WTC11 (cell line): ENCODE data around the gene MTURN. TPM values are rescaled to one million over a fixed set of nuclear protein-coding genes. Genes with fewer than 3 reads are reported as not detected.

ENCODE experiments used
- ATAC-seq: fragments of 200-7000 bp; cut with Tn5 transposase; 2 replicates; pipeline ENCODE4 v1.10.0; 2021; ENCODE audit warnings: mild to moderate bottlenecking, moderate library complexity
- CTCF ChIA-PET: fragments of 300-600 bp; sonication (Branson Sonifier 250); formaldehyde crosslinking; loops from one replicate; lab custom pipeline; 2021; ENCODE audit warnings: antibody characterized with exemption; lab: Charles Lee
- POLR2A ChIA-PET: fragments of 350-600 bp; sonication (Branson Sonifier 250); formaldehyde crosslinking; loops from one replicate; lab custom pipeline; 2021; ENCODE audit warnings: antibody characterized with exemption; lab: Charles Lee
- DNase-seq: peaks from one replicate; pipeline ENCODE4 v3.0.0; 2021; ENCODE audit warnings: low spot score
- H3K27ac Mint-ChIP-seq: 2 replicates; pipeline ENCODE4 v1.8.0; 2021; ENCODE audit warnings: mixed read lengths
- H3K27me3 Mint-ChIP-seq: 2 replicates; pipeline ENCODE4 v1.8.0; 2021; ENCODE audit warnings: low read depth, mild to moderate bottlenecking, moderate library complexity, mixed read lengths
- H3K36me3 Mint-ChIP-seq: 2 replicates; pipeline ENCODE4 v1.8.0; 2021; ENCODE audit warnings: mixed read lengths
- H3K4me1 Mint-ChIP-seq: 2 replicates; pipeline ENCODE4 v1.8.0; 2022; ENCODE audit warnings: mixed read lengths
- H3K4me3 Mint-ChIP-seq: 2 replicates; pipeline ENCODE4 v1.8.0; 2021; ENCODE audit warnings: mild to moderate bottlenecking, moderate library complexity, mixed read lengths
- H3K9me3 Mint-ChIP-seq: 2 replicates; pipeline ENCODE4 v1.8.0; 2021; ENCODE audit warnings: mixed read lengths
- E2F4 ChIP-seq: sonication (generic); formaldehyde crosslinking; IDR thresholded peaks from 2 replicates; pipeline ENCODE4 v1.8.1; 2022; ENCODE audit warnings: low read depth, mild to moderate bottlenecking, moderate library complexity, missing genetic modification reagents, borderline replicate concordance
- ETV6 ChIP-seq: sonication (generic); formaldehyde crosslinking; IDR thresholded peaks from 2 replicates; pipeline ENCODE4 v1.8.1; 2022; ENCODE audit warnings: mild to moderate bottlenecking, missing genetic modification reagents
- HMGA2 ChIP-seq: fragments of 250-450 bp; sonication (Bioruptor Pico); IDR thresholded peaks from 2 replicates; pipeline ENCODE4 v1.4.0; 2021; ENCODE audit warnings: mild to moderate bottlenecking, moderate library complexity
- IRF1 ChIP-seq: sonication (generic); formaldehyde crosslinking; IDR thresholded peaks from 2 replicates; pipeline ENCODE4 v1.8.0; 2023; ENCODE audit warnings: missing genetic modification reagents
- IRF2 ChIP-seq: sonication (generic); formaldehyde crosslinking; IDR thresholded peaks from 2 replicates; pipeline ENCODE4 v1.8.0; 2022; ENCODE audit warnings: low read depth, missing genetic modification reagents, borderline replicate concordance
- MYBL2 ChIP-seq: sonication (generic); formaldehyde crosslinking; IDR thresholded peaks from 2 replicates; pipeline ENCODE4 v1.8.1; 2023; ENCODE audit warnings: mild to moderate bottlenecking, moderate library complexity, missing genetic modification reagents
- NFATC4 ChIP-seq: fragments of 250-450 bp; sonication (Bioruptor Pico); IDR thresholded peaks from 2 replicates; pipeline ENCODE4 v1.9.0; 2021; ENCODE audit warnings: mild to moderate bottlenecking
- NR1H2 ChIP-seq: sonication (generic); formaldehyde crosslinking; IDR thresholded peaks from 2 replicates; pipeline ENCODE4 v1.9.0; 2021; ENCODE audit warnings: mild to moderate bottlenecking, moderate library complexity, missing genetic modification reagents
- NR3C1 ChIP-seq: sonication (generic); formaldehyde crosslinking; conservative IDR thresholded peaks from 2 replicates; pipeline ENCODE4 v1.8.1; 2023; ENCODE audit warnings: low read depth, mild to moderate bottlenecking, missing genetic modification reagents
- PRDM15 ChIP-seq: sonication (generic); formaldehyde crosslinking; IDR thresholded peaks from 2 replicates; pipeline ENCODE4 v1.8.0; 2022; ENCODE audit warnings: missing genetic modification reagents
- RELA ChIP-seq: sonication (generic); formaldehyde crosslinking; IDR thresholded peaks from 2 replicates; pipeline ENCODE4 v1.8.1; 2022; ENCODE audit warnings: missing genetic modification reagents, mild to moderate bottlenecking, borderline replicate concordance
- SMAD3 ChIP-seq: sonication (generic); formaldehyde crosslinking; IDR thresholded peaks from 2 replicates; pipeline ENCODE4 v1.8.0; 2022; ENCODE audit warnings: missing genetic modification reagents, mild to moderate bottlenecking, borderline replicate concordance
- SMAD4 ChIP-seq: sonication (generic); formaldehyde crosslinking; IDR thresholded peaks from 2 replicates; pipeline ENCODE4 v1.8.0; 2022; ENCODE audit warnings: mild to moderate bottlenecking, missing genetic modification reagents
- SOX15 ChIP-seq: fragments of 250-450 bp; sonication (Bioruptor Pico); IDR thresholded peaks from 2 replicates; pipeline ENCODE4 v1.9.0; 2021; ENCODE audit warnings: mild to moderate bottlenecking
- ZBTB21 ChIP-seq: sonication (generic); formaldehyde crosslinking; IDR thresholded peaks from 2 replicates; pipeline ENCODE4 v1.8.1; 2023; ENCODE audit warnings: mild to moderate bottlenecking, missing genetic modification reagents, borderline replicate concordance
- ZNF219 ChIP-seq: sonication (generic); formaldehyde crosslinking; IDR thresholded peaks from 2 replicates; pipeline ENCODE4 v1.8.0; 2023; ENCODE audit warnings: missing genetic modification reagents, mild to moderate bottlenecking, borderline replicate concordance
- ZNF263 ChIP-seq: sonication (generic); formaldehyde crosslinking; IDR thresholded peaks from 2 replicates; pipeline ENCODE4 v1.8.1; 2022; ENCODE audit warnings: low read depth, mild to moderate bottlenecking, moderate library complexity, missing genetic modification reagents
- ZNF317 ChIP-seq: sonication (generic); formaldehyde crosslinking; IDR thresholded peaks from 2 replicates; pipeline ENCODE4 v1.8.1; 2023; ENCODE audit warnings: low read depth, mild to moderate bottlenecking, moderate library complexity, missing genetic modification reagents, borderline replicate concordance
- total RNA-seq: library from RNA; stranded (reverse); gene quantifications from 3 replicates; pipeline ENCODE4 v1.2.3, GENCODE V29; 2021
- TF ChIP-seq, protein P1 (sequence below): fragments of 250-450 bp; sonication (Bioruptor Pico); IDR thresholded peaks from 2 replicates; pipeline ENCODE4 v2.1.2; 2022; ENCODE audit warnings: mild to moderate bottlenecking, moderate library complexity
- TF ChIP-seq, protein P2 (sequence below): sonication (generic); formaldehyde crosslinking; IDR thresholded peaks from 2 replicates; pipeline ENCODE4 v1.8.0; 2022; ENCODE audit warnings: mild to moderate bottlenecking, missing genetic modification reagents

The MTURN gene
- total RNA-seq, 1 experiment from 2014 or later, result 5.0 TPM

DNA sequence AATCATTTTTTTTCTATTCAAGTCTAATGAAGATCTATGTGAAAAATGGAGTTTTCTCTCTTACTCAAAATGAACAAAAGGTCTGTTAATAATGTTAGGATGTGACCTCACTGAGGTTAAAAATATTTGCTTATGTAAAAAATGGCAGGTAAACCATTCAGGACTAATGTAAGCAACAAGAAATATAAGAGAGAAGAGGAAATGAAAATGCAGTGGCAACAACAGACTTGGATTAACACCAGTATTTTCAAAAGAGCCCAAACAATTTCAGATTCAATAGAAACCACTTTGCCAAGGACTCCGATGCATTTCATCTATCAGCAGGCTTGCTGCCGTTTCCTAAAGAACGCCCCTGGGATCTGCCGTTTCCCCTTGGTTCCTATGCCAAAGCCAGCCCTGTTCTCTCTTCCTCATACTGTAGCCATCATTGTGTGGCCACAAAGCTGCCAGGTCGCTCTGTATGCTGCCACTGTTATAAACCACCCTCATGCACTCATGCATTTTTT lies 66.4 kb downstream of the MTURN start:
- TF ChIP-seq IRF2 (CRISPR knock-in tag) (no peak), ZNF219 (CRISPR knock-in tag) (no peak), RELA (CRISPR knock-in tag) (no peak), NR1H2 (CRISPR knock-in tag) (no peak)
- TF ChIP-seq, protein P1, sequence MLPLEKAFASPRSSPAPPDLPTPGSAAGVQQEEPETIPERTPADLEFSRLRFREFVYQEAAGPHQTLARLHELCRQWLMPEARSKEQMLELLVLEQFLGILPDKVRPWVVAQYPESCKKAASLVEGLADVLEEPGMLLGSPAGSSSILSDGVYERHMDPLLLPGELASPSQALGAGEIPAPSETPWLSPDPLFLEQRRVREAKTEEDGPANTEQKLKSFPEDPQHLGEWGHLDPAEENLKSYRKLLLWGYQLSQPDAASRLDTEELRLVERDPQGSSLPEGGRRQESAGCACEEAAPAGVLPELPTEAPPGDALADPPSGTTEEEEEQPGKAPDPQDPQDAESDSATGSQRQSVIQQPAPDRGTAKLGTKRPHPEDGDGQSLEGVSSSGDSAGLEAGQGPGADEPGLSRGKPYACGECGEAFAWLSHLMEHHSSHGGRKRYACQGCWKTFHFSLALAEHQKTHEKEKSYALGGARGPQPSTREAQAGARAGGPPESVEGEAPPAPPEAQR, result no peak
- POLR2A ChIA-PET, result no interaction called here
- DNase-seq, result no peak
- Mint-ChIP-seq H3K27me3 (peaks cover 21% of the 10 kb centered on the region), H3K36me3 (peaks cover 25% of the 10 kb centered on the region), H3K4me1 (no peaks in the 10 kb centered on the region), H3K9me3 (peaks cover 33% of the 10 kb centered on the region), H3K4me3 (no peak overlapping the region), H3K27ac (no peak overlapping the region)
- CTCF ChIA-PET, result no interaction called here
- ATAC-seq, result no peak

DNA sequence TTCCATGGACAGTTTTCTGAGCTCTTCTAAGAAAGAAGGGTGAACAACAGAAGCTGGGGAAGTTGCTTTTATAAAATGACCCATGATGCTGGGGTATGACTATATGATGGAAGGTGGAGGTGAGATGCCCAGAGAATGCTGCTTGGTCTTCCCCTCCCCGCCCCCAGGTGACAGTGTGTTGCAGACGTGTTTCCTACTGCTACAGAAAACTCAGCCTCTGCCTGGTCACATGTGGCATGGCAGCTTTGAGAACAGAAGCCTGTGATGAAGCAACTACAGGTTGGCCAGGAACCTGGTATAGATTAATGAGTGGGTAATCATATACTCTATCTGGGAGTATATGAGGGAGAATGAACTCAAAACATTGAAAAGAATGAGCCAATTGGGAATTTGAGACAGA lies 67.1 kb downstream of the MTURN start:
- Mint-ChIP-seq H3K27me3 (peaks cover 18% of the 10 kb centered on the region), H3K4me3 (no peak overlapping the region), H3K4me1 (no peaks in the 10 kb centered on the region), H3K9me3 (peaks cover 26% of the 10 kb centered on the region), H3K27ac (no peak overlapping the region), H3K36me3 (peaks cover 18% of the 10 kb centered on the region)
- ATAC-seq, result no peak
- no peak for TF ChIP-seq ETV6 (CRISPR knock-in tag)
- no peak for TF ChIP-seq ZNF263 (CRISPR knock-in tag)
- no peak for TF ChIP-seq NR3C1
- TF ChIP-seq, protein P2, sequence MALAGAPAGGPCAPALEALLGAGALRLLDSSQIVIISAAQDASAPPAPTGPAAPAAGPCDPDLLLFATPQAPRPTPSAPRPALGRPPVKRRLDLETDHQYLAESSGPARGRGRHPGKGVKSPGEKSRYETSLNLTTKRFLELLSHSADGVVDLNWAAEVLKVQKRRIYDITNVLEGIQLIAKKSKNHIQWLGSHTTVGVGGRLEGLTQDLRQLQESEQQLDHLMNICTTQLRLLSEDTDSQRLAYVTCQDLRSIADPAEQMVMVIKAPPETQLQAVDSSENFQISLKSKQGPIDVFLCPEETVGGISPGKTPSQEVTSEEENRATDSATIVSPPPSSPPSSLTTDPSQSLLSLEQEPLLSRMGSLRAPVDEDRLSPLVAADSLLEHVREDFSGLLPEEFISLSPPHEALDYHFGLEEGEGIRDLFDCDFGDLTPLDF (CRISPR knock-in tag), result no peak
- no peak for TF ChIP-seq IRF1
- no peak for TF ChIP-seq SOX15
- TF ChIP-seq SMAD4 (CRISPR knock-in tag), result no peak
- no peak for TF ChIP-seq ZNF317 (CRISPR knock-in tag)
- TF ChIP-seq RELA (CRISPR knock-in tag), result no peak
- TF ChIP-seq NFATC4 (CRISPR knock-in tag), result no peak
- no peak for TF ChIP-seq SMAD3 (CRISPR knock-in tag)
- TF ChIP-seq ZBTB21 (CRISPR knock-in tag), result no peak
- TF ChIP-seq MYBL2 (CRISPR knock-in tag), result no peak
- ChIA-PET CTCF (no interaction called here), POLR2A (no interaction called here)
- no peak for DNase-seq

GRCh38 chr7:30202671-30203070 lies 67.9 kb downstream of the MTURN start:
- Mint-ChIP-seq H3K4me3 (no peak overlapping the region), H3K27ac (no peak overlapping the region), H3K36me3 (peaks cover 10% of the 10 kb centered on the region), H3K9me3 (peaks cover 18% of the 10 kb centered on the region), H3K27me3 (peaks cover 17% of the 10 kb centered on the region), H3K4me1 (no peaks in the 10 kb centered on the region)
- ATAC-seq (no peak), DNase-seq (no peak)
- CTCF ChIA-PET, result no interaction called here
- no peak for TF ChIP-seq E2F4 (CRISPR knock-in tag)
- no peak for TF ChIP-seq PRDM15 (CRISPR knock-in tag)
- TF ChIP-seq HMGA2, result no peak
- POLR2A ChIA-PET, result no interaction called here
